Neutrophil (primary cell): ENCODE measurements around the gene MYT1.
"Not testable (repeated sequence)": the region's sequence is repeated elsewhere in the genome, so short reads cannot be mapped to it uniquely, and the experiment has no call there.

Source experiments
- H3K27ac ChIP-seq: fragments of 200-600 bp; sonication (generic); 2 replicates; pipeline ENCODE4 v1.5.1; 2016; ENCODE audit warnings: mild to moderate bottlenecking, moderate library complexity
- H3K27me3 ChIP-seq: fragments of 200-600 bp; sonication (generic); 2 replicates; pipeline ENCODE4 v1.6.0; 2016; ENCODE audit warnings: mild to moderate bottlenecking
- H3K36me3 ChIP-seq: fragments of 200-600 bp; sonication (generic); 2 replicates; pipeline ENCODE4 v1.5.1; 2017
- H3K4me1 ChIP-seq, 2 experiments: fragments of 200-600 bp in 1 of 2; sonication (generic) in 1 of 2; 1 replicate in 1 of 2; 2 replicates in 1 of 2; pipeline versions ENCODE4 v1.5.1 to v1.6.1; 2013 to 2016; ENCODE audit warnings: low read depth in 1 of 2, low read length in 1 of 2, mild to moderate bottlenecking in 1 of 2, moderate library complexity in 1 of 2; ENCODE audit not compliant: control insufficient read depth in 1 of 2, insufficient read depth in 1 of 2
- H3K4me3 ChIP-seq, 2 experiments: fragments of 200-600 bp in 1 of 2; sonication (generic) in 1 of 2; 1 replicate in 1 of 2; 2 replicates in 1 of 2; pipeline ENCODE4 v1.5.1; 2013 to 2016; ENCODE audit warnings: low read depth in 1 of 2, low read length in 1 of 2, mild to moderate bottlenecking in 1 of 2, moderate library complexity in 1 of 2
- H3K9me3 ChIP-seq: fragments of 200-600 bp; sonication (generic); 2 replicates; pipeline ENCODE4 v1.5.1; 2016
- CTCF ChIP-seq: fragments of 200-600 bp; sonication (generic); IDR thresholded peaks from 2 replicates; pipeline ENCODE4 v1.5.1; 2016; ENCODE audit warnings: antibody characterized with exemption

The MYT1 gene

GRCh38 chr20:64280460-64280843 lies 116.2 kb downstream of the MYT1 start:
- Histone ChIP-seq H3K4me1 (no peaks in the 10 kb centered on the region), H3K27me3 (no peaks in the 10 kb centered on the region), H3K27ac (no peak overlapping the region), H3K9me3 (no peaks in the 10 kb centered on the region), H3K4me3 (no peak overlapping the region), H3K36me3 (no peaks in the 10 kb centered on the region)
- TF ChIP-seq CTCF = no peak

GRCh38 chr20:64283646-64284045 lies 119.4 kb downstream of the MYT1 start:
- Histone ChIP-seq H3K27ac (no peak overlapping the region), H3K9me3 (no peaks in the 10 kb centered on the region), H3K27me3 (no peaks in the 10 kb centered on the region), H3K36me3 (no peaks in the 10 kb centered on the region), H3K4me1 (no peaks in the 10 kb centered on the region), H3K4me3 (no peak overlapping the region)
- no peak for TF ChIP-seq CTCF

GRCh38 chr20:64285579-64286446 lies 121.6 kb downstream of the MYT1 start:
- not testable (repeated sequence) for H3K27ac ChIP-seq, H3K36me3 ChIP-seq, H3K9me3 ChIP-seq, H3K27me3 ChIP-seq, H3K4me3 ChIP-seq, H3K4me1 ChIP-seq
- peak; percentile 70 for TF ChIP-seq CTCF

- H3K36me3 ChIP-seq, H3K27me3 ChIP-seq, H3K4me1 ChIP-seq, H3K27ac ChIP-seq, H3K9me3 ChIP-seq, H3K4me3 ChIP-seq: not testable (repeated sequence)
These were observed 122.4 kb downstream of the MYT1 start for GRCh38 chr20:64286447-64287263.

GRCh38 chr20:64287264-64287590 lies 123.0 kb downstream of the MYT1 start:
- H3K4me3 ChIP-seq, H3K4me1 ChIP-seq, H3K9me3 ChIP-seq, H3K27me3 ChIP-seq, H3K27ac ChIP-seq, H3K36me3 ChIP-seq: not testable (repeated sequence)
